Left lung (tissue), 10 donors: ENCODE data around the gene N4BP3. TPM values are rescaled to one million over a fixed set of nuclear protein-coding genes. Genes with fewer than 3 reads are reported as not detected.

Source experiments
- ATAC-seq: fragments of 200-7000 bp; cut with Tn5 transposase; one replicate; pipeline ENCODE4 v1.9.1; 2020; ENCODE audit warnings: moderate library complexity
- DNase-seq, 4 donors: peaks; one replicate each; pipeline ENCODE4 v3.0.0-alpha.2; 2013 to 2020
- H3K27ac ChIP-seq, 2 donors: fragments of 200-600 bp; sonication (generic) in 1 of 2; one replicate each; pipeline versions ENCODE4 v1.5.0 to v1.8.0; 2020 to 2021
- H3K27me3 ChIP-seq, 2 donors: fragments of 200-600 bp; sonication (generic) in 1 of 2; one replicate each; pipeline versions ENCODE4 v1.5.0 to v1.8.0; 2020 to 2021
- H3K36me3 ChIP-seq, 2 donors: fragments of 200-600 bp; sonication (generic) in 1 of 2; one replicate each; pipeline versions ENCODE4 v1.5.0 to v1.8.0; 2020 to 2021
- H3K4me1 ChIP-seq, 2 donors: fragments of 200-600 bp; one replicate each; pipeline ENCODE4 v1.8.0; 2021
- H3K4me3 ChIP-seq, 2 donors: fragments of 200-600 bp; sonication (generic) in 1 of 2; one replicate each; pipeline versions ENCODE4 v1.5.0 to v1.8.0; 2020 to 2021; ENCODE audit warnings: mild to moderate bottlenecking in 1 of 2
- H3K9me3 ChIP-seq, 2 donors: fragments of 200-600 bp; sonication (generic) in 1 of 2; one replicate each; pipeline versions ENCODE4 v1.5.0 to v1.8.0; 2020 to 2021
- intact Hi-C, 2 donors: fragments of 100-400 bp; cut with DNase I; formaldehyde crosslinking; loops; one replicate each; pipeline versions ENCODE4 v1.11.2 to v1.14.2; 2022
- polyA plus RNA-seq, 6 donors: library from polyadenylated mRNA; unstranded; fragments of 120-200 nt; gene quantifications; one replicate each; pipeline ENCODE4 v1.2.1, GENCODE V29; 2013; ENCODE audit not compliant: insufficient read length in 6 of 6
- total RNA-seq, 2 donors: library from RNA; stranded (reverse); fragmentation: NEBNext Ultra II Directional; extraction: Animal tissue kit (Norgen Biotek cat#: 25700); gene quantifications; one replicate each; pipeline ENCODE4 v1.2.1, GENCODE V29; 2021
- TF ChIP-seq, protein P1 (sequence below), 2 donors: fragments of 200-600 bp; sonication (generic) in 1 of 2; IDR thresholded peaks; one replicate each; pipeline versions ENCODE4 v1.5.0 to v1.8.0; 2021; ENCODE audit warnings: antibody characterized with exemption in 2 of 2
- donor health status: DM: no; HTN: yes; CAD: no.
- donor health status: DM: no; HTN: no; CAD: no.

The N4BP3 gene
- total and polyA plus RNA-seq, 8 donors = 3.6 to 20.4 (median 15.4) TPM

DNA sequence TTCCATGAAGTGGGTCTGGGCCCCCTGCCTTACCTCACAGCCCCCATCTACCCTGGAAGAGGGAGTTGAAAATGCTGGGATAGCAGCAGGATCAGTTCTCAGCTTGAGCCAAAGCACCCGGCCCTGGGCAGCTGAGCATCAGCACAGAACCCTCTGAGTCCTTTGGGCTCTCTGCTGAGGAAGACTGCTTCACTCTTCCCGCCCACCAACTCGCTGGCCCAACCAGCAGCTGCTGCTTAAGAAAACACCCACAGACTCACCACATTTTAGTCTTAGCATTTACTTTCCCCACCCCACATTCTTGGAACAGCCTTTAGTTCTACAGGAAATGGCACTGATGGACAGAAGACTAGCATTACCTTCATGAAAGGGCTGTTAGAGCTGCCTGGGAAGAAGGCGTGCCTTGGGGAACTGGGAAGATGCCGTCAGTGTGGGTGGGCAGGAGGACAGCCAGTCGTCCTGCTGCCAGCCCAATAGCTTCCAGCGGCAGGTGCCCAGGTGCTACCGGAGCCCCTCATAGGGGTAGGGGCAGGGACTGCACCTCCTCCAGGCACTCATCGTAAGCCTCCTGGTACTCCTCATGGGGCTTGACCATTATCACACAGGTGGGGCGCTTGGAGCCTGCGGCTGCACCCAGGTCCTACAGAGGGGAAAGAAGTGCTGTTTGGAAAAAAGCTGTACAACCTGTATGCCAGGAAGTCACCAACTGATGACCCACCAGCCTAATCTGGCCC lies 36.0 kb downstream of the N4BP3 start:
- peak in 1 of 4 donors; percentile 42 for DNase-seq
- Histone ChIP-seq H3K9me3 (no peaks in the 10 kb centered on the region), H3K27me3 (no peaks in the 10 kb centered on the region), H3K4me1 (peaks cover 9 to 16% of the 10 kb centered on the region in 2 donors), H3K27ac (no peak overlapping the region), H3K4me3 (no peak overlapping the region), H3K36me3 (peaks cover 0 to 73% of the 10 kb centered on the region in 2 donors)
- ATAC-seq = no peak
- TF ChIP-seq, protein P1, sequence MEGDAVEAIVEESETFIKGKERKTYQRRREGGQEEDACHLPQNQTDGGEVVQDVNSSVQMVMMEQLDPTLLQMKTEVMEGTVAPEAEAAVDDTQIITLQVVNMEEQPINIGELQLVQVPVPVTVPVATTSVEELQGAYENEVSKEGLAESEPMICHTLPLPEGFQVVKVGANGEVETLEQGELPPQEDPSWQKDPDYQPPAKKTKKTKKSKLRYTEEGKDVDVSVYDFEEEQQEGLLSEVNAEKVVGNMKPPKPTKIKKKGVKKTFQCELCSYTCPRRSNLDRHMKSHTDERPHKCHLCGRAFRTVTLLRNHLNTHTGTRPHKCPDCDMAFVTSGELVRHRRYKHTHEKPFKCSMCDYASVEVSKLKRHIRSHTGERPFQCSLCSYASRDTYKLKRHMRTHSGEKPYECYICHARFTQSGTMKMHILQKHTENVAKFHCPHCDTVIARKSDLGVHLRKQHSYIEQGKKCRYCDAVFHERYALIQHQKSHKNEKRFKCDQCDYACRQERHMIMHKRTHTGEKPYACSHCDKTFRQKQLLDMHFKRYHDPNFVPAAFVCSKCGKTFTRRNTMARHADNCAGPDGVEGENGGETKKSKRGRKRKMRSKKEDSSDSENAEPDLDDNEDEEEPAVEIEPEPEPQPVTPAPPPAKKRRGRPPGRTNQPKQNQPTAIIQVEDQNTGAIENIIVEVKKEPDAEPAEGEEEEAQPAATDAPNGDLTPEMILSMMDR (IDR thresholded peaks at IDR 0.05) = no peak
- intact Hi-C loops = loop anchor here (5.0 kb wide), 1 partner anchor 72 kb away; no protein-coding TSS in a partner anchor

- Histone ChIP-seq H3K27me3 (no peaks in the 10 kb centered on the region), H3K27ac (no peak overlapping the region), H3K9me3 (no peaks in the 10 kb centered on the region), H3K36me3 (peaks cover 0 to 56% of the 10 kb centered on the region in 2 donors), H3K4me1 (peaks cover 9 to 17% of the 10 kb centered on the region in 2 donors), H3K4me3 (no peak overlapping the region)
- intact Hi-C loops = no loop called here
- ATAC-seq (no peak), DNase-seq (no peak)
- TF ChIP-seq, protein P1 (IDR thresholded peaks at IDR 0.05) = no peak
These were observed 37.8 kb downstream of the N4BP3 start for GRCh38 chr5:178150977-178151734.

DNA sequence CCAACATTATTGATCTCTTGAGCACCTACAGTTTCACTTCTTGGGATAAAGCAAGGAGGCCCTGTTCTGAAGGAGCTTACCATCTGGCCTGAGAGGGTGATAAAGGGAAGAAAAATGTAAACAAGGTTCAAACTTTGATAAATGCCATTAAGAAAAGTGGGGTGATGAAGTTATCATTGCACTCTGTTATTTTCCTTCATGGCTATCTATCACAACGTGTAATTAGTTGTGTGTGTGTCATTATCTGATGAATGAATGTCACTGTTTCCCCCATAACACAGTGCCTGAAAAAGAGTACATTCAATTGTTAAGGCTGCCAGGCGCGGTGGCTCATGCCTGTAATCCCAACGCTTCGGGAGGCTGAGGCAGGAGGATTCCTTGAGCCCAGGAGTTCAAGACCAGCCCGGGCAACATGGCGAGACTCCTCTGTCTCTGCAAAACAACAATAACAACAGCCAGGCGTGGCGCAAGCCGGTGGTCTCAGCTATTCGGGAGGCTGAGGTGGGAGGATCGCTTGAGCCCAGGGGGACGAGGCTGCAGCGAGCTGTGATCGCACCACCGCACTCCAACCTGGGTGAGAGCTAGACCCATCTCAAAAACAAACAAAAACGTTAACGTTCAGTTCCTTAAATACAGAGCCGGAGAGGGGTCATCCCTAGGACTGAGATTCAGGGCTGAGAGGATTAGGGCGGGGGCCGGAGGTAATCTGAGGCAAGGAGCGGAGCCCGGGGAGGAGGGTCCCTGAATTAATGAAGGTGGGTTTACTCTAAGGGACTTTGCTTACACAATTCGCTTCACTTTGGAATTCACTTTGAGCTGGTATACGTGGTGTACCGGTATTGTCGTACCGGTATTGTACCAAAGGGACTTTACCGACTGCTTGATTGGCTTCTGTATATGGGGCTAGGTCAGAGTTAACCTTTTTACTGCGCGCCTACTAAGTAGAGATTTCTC lies 39.4 kb downstream of the N4BP3 start:
- H3K27me3 ChIP-seq = no peaks in the 10 kb centered on the region
- DNase-seq (no peak), ATAC-seq (no peak)
- peak overlapping the region; percentile 75 to 87 for H3K4me3 ChIP-seq
- TF ChIP-seq, protein P1 (IDR thresholded peaks at IDR 0.05) = no peak
- H3K9me3 ChIP-seq = no peaks in the 10 kb centered on the region
- peaks cover 9 to 17% of the 10 kb centered on the region in 2 donors for H3K4me1 ChIP-seq
- peak overlapping the region in 1 of 2 donors; percentile 80 for H3K27ac ChIP-seq
- intact Hi-C loops = no loop called here
- H3K36me3 ChIP-seq = peaks cover 0 to 39% of the 10 kb centered on the region in 2 donors

DNA sequence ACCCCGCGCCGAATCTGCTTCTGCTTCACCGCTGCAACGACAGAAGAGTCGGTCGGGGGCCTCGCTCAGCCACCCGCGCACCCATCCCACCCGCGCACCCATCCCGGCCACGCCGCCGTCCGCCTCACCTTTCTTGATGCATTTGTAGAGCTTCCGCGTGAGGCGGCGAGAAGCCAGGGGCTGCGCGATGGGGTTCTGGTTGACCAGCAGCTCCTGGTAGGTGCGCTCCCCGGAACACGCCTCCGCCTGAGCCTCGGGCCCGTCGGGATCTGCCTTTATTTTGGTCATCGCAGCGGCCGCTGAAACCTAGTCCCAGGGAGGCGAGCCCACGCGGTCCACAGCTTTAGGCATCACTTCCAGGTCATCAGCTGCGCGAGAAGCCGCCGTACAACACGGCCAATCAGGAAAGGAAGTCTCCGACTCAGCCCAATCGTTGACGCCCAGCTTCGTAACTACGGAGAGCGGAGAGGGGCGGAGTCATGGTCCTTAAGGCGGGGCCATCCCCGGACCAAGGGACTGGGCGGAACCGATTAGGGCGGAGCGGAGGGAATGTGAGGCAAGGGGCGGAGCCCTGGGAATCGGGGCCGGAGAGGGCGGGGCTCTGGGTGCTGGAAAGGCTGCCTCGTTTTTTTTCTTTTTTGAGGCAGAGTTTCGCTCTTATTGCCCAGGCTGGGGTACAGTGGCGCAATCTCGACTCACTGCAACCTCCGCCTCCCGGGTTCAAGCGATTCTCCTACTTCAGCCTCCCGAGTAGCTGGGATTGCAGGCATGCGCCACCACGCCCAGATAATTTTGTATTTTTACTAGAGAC lies 40.4 kb downstream of the N4BP3 start, which contains the start of gene NHP2:
TSS of gene NHP2 (minus strand) at position 356 of the 811 bp plus-strand sequence. CDS start at position 288, 68 bp downstream.
- peaks cover 9 to 17% of the 10 kb centered on the region in 2 donors for H3K4me1 ChIP-seq
- peak; percentile 100 for ATAC-seq
- H3K27ac ChIP-seq = peak within 1 kb of the TSS; percentile 16 to 80
- H3K4me3 ChIP-seq = peak within 1 kb of the TSS; percentile 75 to 87
- no peaks in the 10 kb centered on the region for H3K9me3 ChIP-seq
- TF ChIP-seq, protein P1 (IDR thresholded peaks at IDR 0.05) = no peak
- peak; percentile 97 to 99 (median 99) for DNase-seq
- H3K36me3 ChIP-seq = peaks cover 0 to 30% of the 10 kb centered on the region in 2 donors
- no peaks in the 10 kb centered on the region for H3K27me3 ChIP-seq
- intact Hi-C loops = no loop called here
